ENCODE measurements around the gene NAT14.

GRCh38 chr19:55478364-55478763, 6.6 kb upstream of the NAT14 start:
- TF ChIP-seq, protein P1, sequence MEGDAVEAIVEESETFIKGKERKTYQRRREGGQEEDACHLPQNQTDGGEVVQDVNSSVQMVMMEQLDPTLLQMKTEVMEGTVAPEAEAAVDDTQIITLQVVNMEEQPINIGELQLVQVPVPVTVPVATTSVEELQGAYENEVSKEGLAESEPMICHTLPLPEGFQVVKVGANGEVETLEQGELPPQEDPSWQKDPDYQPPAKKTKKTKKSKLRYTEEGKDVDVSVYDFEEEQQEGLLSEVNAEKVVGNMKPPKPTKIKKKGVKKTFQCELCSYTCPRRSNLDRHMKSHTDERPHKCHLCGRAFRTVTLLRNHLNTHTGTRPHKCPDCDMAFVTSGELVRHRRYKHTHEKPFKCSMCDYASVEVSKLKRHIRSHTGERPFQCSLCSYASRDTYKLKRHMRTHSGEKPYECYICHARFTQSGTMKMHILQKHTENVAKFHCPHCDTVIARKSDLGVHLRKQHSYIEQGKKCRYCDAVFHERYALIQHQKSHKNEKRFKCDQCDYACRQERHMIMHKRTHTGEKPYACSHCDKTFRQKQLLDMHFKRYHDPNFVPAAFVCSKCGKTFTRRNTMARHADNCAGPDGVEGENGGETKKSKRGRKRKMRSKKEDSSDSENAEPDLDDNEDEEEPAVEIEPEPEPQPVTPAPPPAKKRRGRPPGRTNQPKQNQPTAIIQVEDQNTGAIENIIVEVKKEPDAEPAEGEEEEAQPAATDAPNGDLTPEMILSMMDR (IDR thresholded peaks at IDR 0.05), result no peak
- TF ChIP-seq POLR2AphosphoS5 (IDR thresholded peaks at IDR 0.05; ENCODE audit: low read depth, low read length), result no peak

Measured in Panc1 (cell line).